Thyroid gland (tissue), 4 donors: ENCODE results near the gene SPRR5. TPM values are rescaled to one million over a fixed set of nuclear protein-coding genes. Genes with fewer than 3 reads are reported as not detected.
A peak's percentile ranks its signal among the peaks of the same experiment; 100 is the strongest.

ENCODE experiments used
- DNase-seq, 2 donors: peaks; one replicate each; pipeline ENCODE4 v3.0.0-alpha.2; 2019
- H3K27ac ChIP-seq, 3 donors: fragments of 200-600 bp; sonication (generic); 1 replicate in 2 of 3; 2 replicates in 1 of 3; pipeline ENCODE4 v1.5.1; 2016 to 2019; ENCODE audit warnings: mild to moderate bottlenecking in 1 of 3, moderate library complexity in 1 of 3
- H3K27me3 ChIP-seq: fragments of 200-600 bp; sonication (generic); one replicate; pipeline ENCODE4 v1.5.1; 2019
- H3K36me3 ChIP-seq, 2 donors: fragments of 200-600 bp; sonication (generic); one replicate each; pipeline ENCODE4 v1.5.1; 2016 to 2019
- H3K4me1 ChIP-seq, 2 donors: fragments of 200-600 bp; sonication (generic); one replicate each; pipeline ENCODE4 v1.5.1; 2017 to 2019
- H3K4me3 ChIP-seq, 3 donors: fragments of 200-600 bp; sonication (generic); replicated peaks in 1 of 3; 1 replicate in 2 of 3; 2 replicates in 1 of 3; pipeline ENCODE4 v1.5.1; 2016; ENCODE audit warnings: mild to moderate bottlenecking in 1 of 3
- H3K9me3 ChIP-seq: fragments of 200-600 bp; sonication (generic); one replicate; pipeline ENCODE4 v1.5.1; 2017
- POLR2A ChIP-seq, 2 donors: fragments of 450-650 bp; IDR thresholded peaks; one replicate each; pipeline ENCODE4 v1.6.1; 2017; ENCODE audit warnings: antibody characterized with exemption in 2 of 2, mild to moderate bottlenecking in 2 of 2, moderate library complexity in 1 of 2
- WGBS, 2 donors: methylation state at CpG; one replicate each; pipeline ENCODE4 v1.1.5; 2017; 5-methylcytosine and 5-hydroxymethylcytosine counted together
- intact Hi-C: fragments of 100-400 bp; cut with DNase I; formaldehyde crosslinking; loops from one replicate; pipeline ENCODE4 v1.15.1; 2023
- total RNA-seq, 4 donors: library from RNA; depleted of rRNA; stranded (reverse); fragments of >200 nt; gene quantifications; one replicate each; pipeline ENCODE4 v1.2.3, GENCODE V29; 2016
- TF ChIP-seq, protein P1 (sequence below), 6 experiments: fragments of 200-600 bp in 3 of 6; fragments of 450-650 bp in 3 of 6; sonication (generic) in 3 of 6; IDR thresholded peaks; one replicate each; pipeline ENCODE4 v1.5.1; 2016 to 2019; ENCODE audit warnings: antibody characterized with exemption in 6 of 6, mild to moderate bottlenecking in 2 of 6, inconsistent platforms in 1 of 6, moderate library complexity in 1 of 6

Gene SPRR5
- total RNA-seq, 4 donors from 2014 or later, result not detected

DNA sequence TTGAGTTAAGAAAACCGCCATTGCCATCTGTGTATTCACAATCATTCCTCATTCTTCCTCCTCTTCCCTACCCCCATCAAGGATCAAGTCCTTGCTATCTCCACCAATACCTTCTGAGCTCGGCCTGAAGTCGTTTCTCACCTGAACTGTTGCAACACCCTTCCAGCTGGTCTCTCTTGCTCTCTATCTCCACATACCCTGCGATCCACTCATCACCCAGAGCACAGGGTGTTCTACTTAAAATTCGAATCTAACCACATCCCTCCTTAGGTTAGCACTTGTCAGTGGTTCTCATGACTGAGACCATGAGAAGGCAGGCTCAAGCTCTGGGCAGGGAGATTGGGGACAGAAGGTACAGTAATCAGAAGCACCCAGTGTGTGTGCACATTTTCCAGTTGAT, 34.1 kb upstream of the SPRR5 start:
- Histone ChIP-seq H3K4me3 (no peak overlapping the region), H3K9me3 (no peaks in the 10 kb centered on the region), H3K27me3 (no peaks in the 10 kb centered on the region), H3K4me1 (no peaks in the 10 kb centered on the region), H3K27ac (no peak overlapping the region), H3K36me3 (no peaks in the 10 kb centered on the region)
- TF ChIP-seq, protein P1, sequence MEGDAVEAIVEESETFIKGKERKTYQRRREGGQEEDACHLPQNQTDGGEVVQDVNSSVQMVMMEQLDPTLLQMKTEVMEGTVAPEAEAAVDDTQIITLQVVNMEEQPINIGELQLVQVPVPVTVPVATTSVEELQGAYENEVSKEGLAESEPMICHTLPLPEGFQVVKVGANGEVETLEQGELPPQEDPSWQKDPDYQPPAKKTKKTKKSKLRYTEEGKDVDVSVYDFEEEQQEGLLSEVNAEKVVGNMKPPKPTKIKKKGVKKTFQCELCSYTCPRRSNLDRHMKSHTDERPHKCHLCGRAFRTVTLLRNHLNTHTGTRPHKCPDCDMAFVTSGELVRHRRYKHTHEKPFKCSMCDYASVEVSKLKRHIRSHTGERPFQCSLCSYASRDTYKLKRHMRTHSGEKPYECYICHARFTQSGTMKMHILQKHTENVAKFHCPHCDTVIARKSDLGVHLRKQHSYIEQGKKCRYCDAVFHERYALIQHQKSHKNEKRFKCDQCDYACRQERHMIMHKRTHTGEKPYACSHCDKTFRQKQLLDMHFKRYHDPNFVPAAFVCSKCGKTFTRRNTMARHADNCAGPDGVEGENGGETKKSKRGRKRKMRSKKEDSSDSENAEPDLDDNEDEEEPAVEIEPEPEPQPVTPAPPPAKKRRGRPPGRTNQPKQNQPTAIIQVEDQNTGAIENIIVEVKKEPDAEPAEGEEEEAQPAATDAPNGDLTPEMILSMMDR (IDR thresholded peaks at IDR 0.05), result no peak
- TF ChIP-seq POLR2A (IDR thresholded peaks at IDR 0.05), result no peak
- DNase-seq, result no peak
- intact Hi-C loops, result no loop called here
- WGBS, 2 donors, result 50 to 60% methylated on average over 5 of the region's 5 CpGs

- intact Hi-C loops, result no loop called here
- no peaks in the 10 kb centered on the region for H3K9me3 ChIP-seq
- H3K4me1 ChIP-seq, result no peaks in the 10 kb centered on the region
- H3K36me3 ChIP-seq, result no peaks in the 10 kb centered on the region
- 23 to 27% methylated on average over 3 of the region's 3 CpGs for WGBS, 2 donors
- DNase-seq, result no peak
- no peaks in the 10 kb centered on the region for H3K27me3 ChIP-seq
- TF ChIP-seq POLR2A (IDR thresholded peaks at IDR 0.05), result no peak
- TF ChIP-seq, protein P1 (IDR thresholded peaks at IDR 0.05), result peak in 2 of 6 experiments; percentile 19 to 30
- H3K27ac ChIP-seq, result no peak overlapping the region
- H3K4me3 ChIP-seq, result no peak overlapping the region
Measured at GRCh38 chr1:152917794-152918193, 29.2 kb upstream of the SPRR5 start.

DNA sequence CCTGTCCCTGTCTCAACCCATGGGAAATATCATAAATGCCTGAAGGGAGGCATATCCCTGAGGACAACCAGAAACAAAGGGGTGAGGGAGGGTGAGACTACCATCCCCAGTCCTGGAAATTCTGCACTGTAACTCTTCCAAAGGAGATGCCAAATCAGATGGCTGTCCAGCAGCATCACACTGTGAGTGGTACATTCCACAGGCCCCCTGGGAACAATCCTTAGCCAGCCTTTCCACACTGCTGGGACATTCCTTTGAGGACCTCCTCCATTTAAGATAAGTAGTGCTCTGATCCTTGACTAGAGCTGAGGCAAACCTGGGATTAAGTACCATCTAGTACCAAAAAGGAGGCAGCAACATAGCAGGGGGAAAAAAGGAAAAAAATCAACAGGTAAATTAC, 27.9 kb upstream of the SPRR5 start:
- Histone ChIP-seq H3K4me3 (no peak overlapping the region), H3K36me3 (no peaks in the 10 kb centered on the region), H3K27me3 (no peaks in the 10 kb centered on the region), H3K27ac (no peak overlapping the region), H3K9me3 (no peaks in the 10 kb centered on the region), H3K4me1 (no peaks in the 10 kb centered on the region)
- no peak for TF ChIP-seq POLR2A (IDR thresholded peaks at IDR 0.05)
- TF ChIP-seq, protein P1 (IDR thresholded peaks at IDR 0.05), result no peak
- no peak for DNase-seq
- intact Hi-C loops, result no loop called here

GRCh38 chr1:152924191-152924590, 22.8 kb upstream of the SPRR5 start:
- Histone ChIP-seq H3K9me3 (no peaks in the 10 kb centered on the region), H3K36me3 (no peaks in the 10 kb centered on the region), H3K4me3 (no peak overlapping the region), H3K27ac (no peak overlapping the region), H3K27me3 (no peaks in the 10 kb centered on the region), H3K4me1 (no peaks in the 10 kb centered on the region)
- no peak for DNase-seq
- intact Hi-C loops, result no loop called here
- WGBS, 2 donors, result 4 to 28% methylated on average over 2 of the region's 2 CpGs
- no peak for TF ChIP-seq POLR2A (IDR thresholded peaks at IDR 0.05)
- TF ChIP-seq, protein P1 (IDR thresholded peaks at IDR 0.05), result no peak

GRCh38 chr1:152926091-152926490, 20.9 kb upstream of the SPRR5 start:
- no peak overlapping the region for H3K4me3 ChIP-seq
- H3K27me3 ChIP-seq, result no peaks in the 10 kb centered on the region
- H3K36me3 ChIP-seq, result no peaks in the 10 kb centered on the region
- DNase-seq, result no peak
- no peak overlapping the region for H3K27ac ChIP-seq
- intact Hi-C loops, result no loop called here
- H3K9me3 ChIP-seq, result no peaks in the 10 kb centered on the region
- no peaks in the 10 kb centered on the region for H3K4me1 ChIP-seq
- TF ChIP-seq, protein P1 (IDR thresholded peaks at IDR 0.05), result no peak
- no peak for TF ChIP-seq POLR2A (IDR thresholded peaks at IDR 0.05)
- 73 to 79% methylated on average over 3 of the region's 3 CpGs for WGBS, 2 donors
